HepG2 (cell line): ENCODE data around the gene INTS1. TPM values are rescaled to one million over a fixed set of nuclear protein-coding genes. Genes with fewer than 3 reads are reported as not detected.
A peak's percentile ranks its signal among the peaks of the same experiment; 100 is the strongest.

Experiments used
- ETV5 ChIP-seq: IDR thresholded peaks from 2 replicates; pipeline ENCODE4 v1.6.1; 2018; ENCODE audit warnings: missing biosample characterization, missing genetic modification reagents, inconsistent platforms, borderline replicate concordance
- KDM3A ChIP-seq: IDR thresholded peaks from 2 replicates; pipeline ENCODE4 v1.6.1; 2018; ENCODE audit warnings: low read depth, missing compliant biosample characterization
- NCOA1 ChIP-seq: sonication (generic); formaldehyde crosslinking; IDR thresholded peaks from 2 replicates; pipeline ENCODE4 v1.9.0; 2021; ENCODE audit warnings: missing genetic modification reagents
- NR2F1 ChIP-seq, 2 experiments: fragments of 450-650 bp in 1 of 2; formaldehyde crosslinking in 1 of 2; IDR thresholded peaks; 2 replicates each; pipeline versions ENCODE4 v1.5.0 to v1.6.1; 2016 to 2020; ENCODE audit warnings: mild to moderate bottlenecking in 1 of 2, missing compliant biosample characterization in 1 of 2, missing genetic modification reagents in 1 of 2, moderate library complexity in 1 of 2
- POLR2A ChIP-seq, 2 experiments: IDR thresholded peaks; 2 replicates each; pipeline ENCODE4 v1.6.1; 2011; ENCODE audit warnings: low read depth in 2 of 2, low read length in 2 of 2, mild to moderate bottlenecking in 1 of 2, moderate library complexity in 1 of 2; ENCODE audit not compliant: insufficient read depth in 1 of 2
- RBM39 ChIP-seq: fragments of 200-400 bp; formaldehyde crosslinking; IDR thresholded peaks from one replicate; pipeline ENCODE4 v1.6.1; 2018; ENCODE audit warnings: antibody characterized with exemption, mild to moderate bottlenecking, low read depth, low read length; ENCODE audit not compliant: poor library complexity, severe bottlenecking
- ZNF510 ChIP-seq: sonication (generic); formaldehyde crosslinking; IDR thresholded peaks from 2 replicates; pipeline ENCODE4 v1.4.0; 2020; ENCODE audit warnings: low read depth, mild to moderate bottlenecking, missing genetic modification reagents
- ZNF543 ChIP-seq: sonication (generic); formaldehyde crosslinking; IDR thresholded peaks from 2 replicates; pipeline ENCODE4 v1.4.0; 2020; ENCODE audit warnings: mild to moderate bottlenecking, missing genetic modification reagents
- ZSCAN25 ChIP-seq: sonication (generic); formaldehyde crosslinking; IDR thresholded peaks from 2 replicates; pipeline ENCODE4 v1.8.0; 2022; ENCODE audit warnings: mild to moderate bottlenecking, missing genetic modification reagents
- polyA plus RNA-seq, 8 experiments: library from polyadenylated mRNA; depleted of rRNA in 3 of 8; stranded (reverse) in 7 of 8; unstranded in 1 of 8; fragments of >200 nt; fragmentation: Illumina TruSeq in 4 of 8; extraction: Trizol in 4 of 8; gene quantifications; 2 replicates each; pipeline versions ENCODE4 v1.2.1 to v1.2.3, GENCODE V29; 2011 to 2016; ENCODE audit warnings: low read depth in 4 of 8, missing spikeins in 1 of 8, mixed read lengths in 1 of 8; ENCODE audit not compliant: insufficient read depth in 1 of 8
- total RNA-seq, 5 experiments: library from RNA; depleted of rRNA; stranded (reverse); fragments of >200 nt; fragmentation: Illumina TruSeq; extraction: Trizol; gene quantifications; 2 replicates each; pipeline ENCODE4 v1.2.3, GENCODE V29; 2016; ENCODE audit warnings: low read depth in 1 of 5
- TF ChIP-seq, protein P1 (sequence below): sonication (generic); formaldehyde crosslinking; IDR thresholded peaks from 2 replicates; pipeline ENCODE4 v1.5.1; 2020; ENCODE audit warnings: mild to moderate bottlenecking, missing genetic modification reagents, moderate library complexity
- TF ChIP-seq, protein P2 (sequence below): sonication (generic); formaldehyde crosslinking; IDR thresholded peaks from 2 replicates; pipeline ENCODE4 v1.9.0; 2021; ENCODE audit warnings: missing genetic modification reagents, mild to moderate bottlenecking, borderline replicate concordance
- TF ChIP-seq, protein P3 (sequence below): sonication (generic); formaldehyde crosslinking; IDR thresholded peaks from 2 replicates; pipeline ENCODE4 v1.5.0; 2020; ENCODE audit warnings: missing genetic modification reagents
- TF ChIP-seq, protein P4 (sequence below): sonication (generic); formaldehyde crosslinking; IDR thresholded peaks from 2 replicates; pipeline ENCODE4 v1.4.0; 2020; ENCODE audit warnings: mild to moderate bottlenecking, missing genetic modification reagents
- TF ChIP-seq, protein P5 (sequence below): IDR thresholded peaks from 2 replicates; pipeline ENCODE4 v1.6.1; 2016; ENCODE audit warnings: low read depth, borderline replicate concordance
- TF ChIP-seq, protein P6 (sequence below): sonication (generic); formaldehyde crosslinking; IDR thresholded peaks from 2 replicates; pipeline ENCODE4 v1.4.0; 2020; ENCODE audit warnings: missing genetic modification reagents, borderline replicate concordance

The INTS1 gene
- total and polyA plus RNA-seq, 2 of the 13 experiments (the other 11 are each of a cell fraction or from before 2014, with no cell fraction given) = 13.7 to 29.0 TPM

DNA sequence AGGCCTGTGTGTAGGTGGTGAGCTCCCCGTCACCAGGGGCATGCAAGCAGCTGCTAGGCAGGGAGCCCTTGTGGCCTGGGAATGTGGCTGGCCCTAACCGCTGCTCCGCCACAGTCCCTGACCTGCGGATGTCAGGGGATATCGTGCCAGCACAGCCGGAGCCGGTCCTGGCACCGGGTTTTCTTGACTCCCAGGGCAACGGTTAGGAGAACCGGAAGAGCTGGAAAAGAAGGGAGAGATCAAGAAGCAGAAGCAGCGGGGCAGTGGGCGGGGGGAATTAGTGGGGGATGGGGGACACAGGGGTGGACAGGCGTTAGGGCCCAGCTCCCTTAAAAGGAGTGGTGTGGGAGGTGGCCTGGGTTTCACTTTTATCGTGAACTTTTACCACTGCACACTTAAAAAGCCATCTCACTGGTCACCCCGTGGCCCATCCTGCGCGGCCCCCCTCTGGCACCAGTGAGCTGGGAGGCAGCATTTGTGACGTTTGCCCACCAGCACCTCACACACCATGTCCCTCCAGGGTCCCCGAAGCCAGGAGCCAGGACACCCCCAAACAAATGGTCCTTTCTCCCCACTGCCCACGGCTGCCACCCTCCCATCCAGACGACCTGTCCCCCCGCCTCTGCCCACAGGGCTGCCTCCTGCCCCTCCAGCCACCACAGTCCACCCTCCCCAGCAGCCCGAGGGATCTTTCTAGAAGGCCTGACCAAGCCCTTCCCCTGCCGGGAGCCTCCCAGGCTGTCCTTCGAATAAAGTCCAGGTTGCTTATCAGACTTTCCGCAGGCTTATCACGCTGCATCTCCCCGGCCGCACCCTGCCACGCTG, 43.2 kb downstream of the INTS1 start (continued):
- TF ChIP-seq, protein P1, sequence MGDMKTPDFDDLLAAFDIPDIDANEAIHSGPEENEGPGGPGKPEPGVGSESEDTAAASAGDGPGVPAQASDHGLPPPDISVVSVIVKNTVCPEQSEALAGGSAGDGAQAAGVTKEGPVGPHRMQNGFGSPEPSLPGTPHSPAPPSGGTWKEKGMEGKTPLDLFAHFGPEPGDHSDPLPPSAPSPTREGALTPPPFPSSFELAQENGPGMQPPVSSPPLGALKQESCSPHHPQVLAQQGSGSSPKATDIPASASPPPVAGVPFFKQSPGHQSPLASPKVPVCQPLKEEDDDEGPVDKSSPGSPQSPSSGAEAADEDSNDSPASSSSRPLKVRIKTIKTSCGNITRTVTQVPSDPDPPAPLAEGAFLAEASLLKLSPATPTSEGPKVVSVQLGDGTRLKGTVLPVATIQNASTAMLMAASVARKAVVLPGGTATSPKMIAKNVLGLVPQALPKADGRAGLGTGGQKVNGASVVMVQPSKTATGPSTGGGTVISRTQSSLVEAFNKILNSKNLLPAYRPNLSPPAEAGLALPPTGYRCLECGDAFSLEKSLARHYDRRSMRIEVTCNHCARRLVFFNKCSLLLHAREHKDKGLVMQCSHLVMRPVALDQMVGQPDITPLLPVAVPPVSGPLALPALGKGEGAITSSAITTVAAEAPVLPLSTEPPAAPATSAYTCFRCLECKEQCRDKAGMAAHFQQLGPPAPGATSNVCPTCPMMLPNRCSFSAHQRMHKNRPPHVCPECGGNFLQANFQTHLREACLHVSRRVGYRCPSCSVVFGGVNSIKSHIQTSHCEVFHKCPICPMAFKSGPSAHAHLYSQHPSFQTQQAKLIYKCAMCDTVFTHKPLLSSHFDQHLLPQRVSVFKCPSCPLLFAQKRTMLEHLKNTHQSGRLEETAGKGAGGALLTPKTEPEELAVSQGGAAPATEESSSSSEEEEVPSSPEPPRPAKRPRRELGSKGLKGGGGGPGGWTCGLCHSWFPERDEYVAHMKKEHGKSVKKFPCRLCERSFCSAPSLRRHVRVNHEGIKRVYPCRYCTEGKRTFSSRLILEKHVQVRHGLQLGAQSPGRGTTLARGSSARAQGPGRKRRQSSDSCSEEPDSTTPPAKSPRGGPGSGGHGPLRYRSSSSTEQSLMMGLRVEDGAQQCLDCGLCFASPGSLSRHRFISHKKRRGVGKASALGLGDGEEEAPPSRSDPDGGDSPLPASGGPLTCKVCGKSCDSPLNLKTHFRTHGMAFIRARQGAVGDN (CRISPR knock-in tag) = peak; percentile 95
- TF ChIP-seq ZNF510 (no peak), POLR2A (IDR thresholded peaks at IDR 0.05; ENCODE audit: insufficient read depth in 1 of 2, low read depth in 2 of 2, low read length in 2 of 2) (peak in 1 of 2 experiments; percentile 32; a peak in 1 of 4 replicates), ZSCAN25 (CRISPR knock-in tag) (peak; percentile 73; the same call in 1 of the 2 replicates), ZNF543 (CRISPR knock-in tag) (peak; percentile 100), ETV5 (CRISPR knock-in tag) (peak; percentile 64; the same call in 1 of the 2 replicates), RBM39 (no peak), NR2F1 (CRISPR knock-in tag; IDR thresholded peaks at IDR 0.05) (peak; percentile 9 to 81; a peak in 3 of 4 replicates), KDM3A (0 out of 2 replicates have a peak, but pooled peaks have one; percentile 18), NCOA1 (CRISPR knock-in tag) (no peak)
- TF ChIP-seq, protein P2, sequence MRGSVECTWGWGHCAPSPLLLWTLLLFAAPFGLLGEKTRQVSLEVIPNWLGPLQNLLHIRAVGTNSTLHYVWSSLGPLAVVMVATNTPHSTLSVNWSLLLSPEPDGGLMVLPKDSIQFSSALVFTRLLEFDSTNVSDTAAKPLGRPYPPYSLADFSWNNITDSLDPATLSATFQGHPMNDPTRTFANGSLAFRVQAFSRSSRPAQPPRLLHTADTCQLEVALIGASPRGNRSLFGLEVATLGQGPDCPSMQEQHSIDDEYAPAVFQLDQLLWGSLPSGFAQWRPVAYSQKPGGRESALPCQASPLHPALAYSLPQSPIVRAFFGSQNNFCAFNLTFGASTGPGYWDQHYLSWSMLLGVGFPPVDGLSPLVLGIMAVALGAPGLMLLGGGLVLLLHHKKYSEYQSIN (CRISPR knock-in tag) = no peak
- TF ChIP-seq, protein P3, sequence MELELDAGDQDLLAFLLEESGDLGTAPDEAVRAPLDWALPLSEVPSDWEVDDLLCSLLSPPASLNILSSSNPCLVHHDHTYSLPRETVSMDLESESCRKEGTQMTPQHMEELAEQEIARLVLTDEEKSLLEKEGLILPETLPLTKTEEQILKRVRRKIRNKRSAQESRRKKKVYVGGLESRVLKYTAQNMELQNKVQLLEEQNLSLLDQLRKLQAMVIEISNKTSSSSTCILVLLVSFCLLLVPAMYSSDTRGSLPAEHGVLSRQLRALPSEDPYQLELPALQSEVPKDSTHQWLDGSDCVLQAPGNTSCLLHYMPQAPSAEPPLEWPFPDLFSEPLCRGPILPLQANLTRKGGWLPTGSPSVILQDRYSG (CRISPR knock-in tag) = no peak
- TF ChIP-seq, protein P4, sequence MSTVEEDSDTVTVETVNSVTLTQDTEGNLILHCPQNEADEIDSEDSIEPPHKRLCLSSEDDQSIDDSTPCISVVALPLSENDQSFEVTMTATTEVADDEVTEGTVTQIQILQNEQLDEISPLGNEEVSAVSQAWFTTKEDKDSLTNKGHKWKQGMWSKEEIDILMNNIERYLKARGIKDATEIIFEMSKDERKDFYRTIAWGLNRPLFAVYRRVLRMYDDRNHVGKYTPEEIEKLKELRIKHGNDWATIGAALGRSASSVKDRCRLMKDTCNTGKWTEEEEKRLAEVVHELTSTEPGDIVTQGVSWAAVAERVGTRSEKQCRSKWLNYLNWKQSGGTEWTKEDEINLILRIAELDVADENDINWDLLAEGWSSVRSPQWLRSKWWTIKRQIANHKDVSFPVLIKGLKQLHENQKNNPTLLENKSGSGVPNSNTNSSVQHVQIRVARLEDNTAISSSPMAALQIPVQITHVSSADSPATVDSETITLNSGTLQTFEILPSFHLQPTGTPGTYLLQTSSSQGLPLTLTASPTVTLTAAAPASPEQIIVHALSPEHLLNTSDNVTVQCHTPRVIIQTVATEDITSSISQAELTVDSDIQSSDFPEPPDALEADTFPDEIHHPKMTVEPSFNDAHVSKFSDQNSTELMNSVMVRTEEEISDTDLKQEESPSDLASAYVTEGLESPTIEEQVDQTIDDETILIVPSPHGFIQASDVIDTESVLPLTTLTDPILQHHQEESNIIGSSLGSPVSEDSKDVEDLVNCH = 0 out of 2 replicates have a peak, but pooled peaks have one; percentile 39
- TF ChIP-seq, protein P5, sequence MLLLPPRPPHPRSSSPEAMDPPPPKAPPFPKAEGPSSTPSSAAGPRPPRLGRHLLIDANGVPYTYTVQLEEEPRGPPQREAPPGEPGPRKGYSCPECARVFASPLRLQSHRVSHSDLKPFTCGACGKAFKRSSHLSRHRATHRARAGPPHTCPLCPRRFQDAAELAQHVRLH (CRISPR knock-in tag) = peak; percentile 75; the same call in 1 of the 2 replicates
- TF ChIP-seq, protein P6, sequence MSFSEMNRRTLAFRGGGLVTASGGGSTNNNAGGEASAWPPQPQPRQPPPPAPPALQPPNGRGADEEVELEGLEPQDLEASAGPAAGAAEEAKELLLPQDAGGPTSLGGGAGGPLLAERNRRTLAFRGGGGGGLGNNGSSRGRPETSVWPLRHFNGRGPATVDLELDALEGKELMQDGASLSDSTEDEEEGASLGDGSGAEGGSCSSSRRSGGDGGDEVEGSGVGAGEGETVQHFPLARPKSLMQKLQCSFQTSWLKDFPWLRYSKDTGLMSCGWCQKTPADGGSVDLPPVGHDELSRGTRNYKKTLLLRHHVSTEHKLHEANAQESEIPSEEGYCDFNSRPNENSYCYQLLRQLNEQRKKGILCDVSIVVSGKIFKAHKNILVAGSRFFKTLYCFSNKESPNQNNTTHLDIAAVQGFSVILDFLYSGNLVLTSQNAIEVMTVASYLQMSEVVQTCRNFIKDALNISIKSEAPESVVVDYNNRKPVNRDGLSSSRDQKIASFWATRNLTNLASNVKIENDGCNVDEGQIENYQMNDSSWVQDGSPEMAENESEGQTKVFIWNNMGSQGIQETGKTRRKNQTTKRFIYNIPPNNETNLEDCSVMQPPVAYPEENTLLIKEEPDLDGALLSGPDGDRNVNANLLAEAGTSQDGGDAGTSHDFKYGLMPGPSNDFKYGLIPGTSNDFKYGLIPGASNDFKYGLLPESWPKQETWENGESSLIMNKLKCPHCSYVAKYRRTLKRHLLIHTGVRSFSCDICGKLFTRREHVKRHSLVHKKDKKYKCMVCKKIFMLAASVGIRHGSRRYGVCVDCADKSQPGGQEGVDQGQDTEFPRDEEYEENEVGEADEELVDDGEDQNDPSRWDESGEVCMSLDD (CRISPR knock-in tag) = no peak
